Brain microvascular endothelial cell (primary cell): Measurements from ENCODE around the gene DOK3.
A peak's percentile ranks its signal among the peaks of the same experiment; 100 is the strongest.

Experiments
- DNase-seq: peaks from one replicate; pipeline ENCODE4 v3.0.0-alpha.2; 2020
- H3K27ac ChIP-seq: fragments of 250-450 bp; sonication (Bioruptor Pico); 2 replicates; pipeline ENCODE4 v1.5.1; 2020; ENCODE audit warnings: mild to moderate bottlenecking, moderate library complexity
- H3K27me3 ChIP-seq: fragments of 250-450 bp; sonication (Bioruptor Pico); replicated peaks from 2 replicates; pipeline ENCODE4 v1.5.1; 2020; ENCODE audit warnings: mild to moderate bottlenecking
- H3K36me3 ChIP-seq: fragments of 250-450 bp; sonication (Bioruptor Pico); replicated peaks from 2 replicates; pipeline ENCODE4 v1.5.1; 2020; ENCODE audit warnings: mild to moderate bottlenecking
- H3K4me3 ChIP-seq: 2 replicates; pipeline ENCODE4 v1.5.1; 2011; ENCODE audit warnings: low read depth, mild to moderate bottlenecking, control low read depth, low read length, moderate library complexity
- in situ Hi-C: cut with HindIII; loops from 2 replicates; pipeline ENCODE4 v1.10.0; 2017; ENCODE audit warnings: low sequenced_read_pairs, low pct_ligation_motif_present
- TF ChIP-seq, protein P1 (sequence below): IDR thresholded peaks from 2 replicates; pipeline ENCODE4 v1.5.1; 2011; ENCODE audit warnings: low read depth, mild to moderate bottlenecking, moderate library complexity, low read length, control low read depth, inconsistent platforms; ENCODE audit errors: missing control alignments

DOK3 gene

GRCh38 chr5:177501874-177502678 is 7.5 kb downstream of the DOK3 start:
- H3K27me3 ChIP-seq = no peaks in the 10 kb centered on the region
- no peak overlapping the region for H3K27ac ChIP-seq
- no peak for DNase-seq
- TF ChIP-seq, protein P1, sequence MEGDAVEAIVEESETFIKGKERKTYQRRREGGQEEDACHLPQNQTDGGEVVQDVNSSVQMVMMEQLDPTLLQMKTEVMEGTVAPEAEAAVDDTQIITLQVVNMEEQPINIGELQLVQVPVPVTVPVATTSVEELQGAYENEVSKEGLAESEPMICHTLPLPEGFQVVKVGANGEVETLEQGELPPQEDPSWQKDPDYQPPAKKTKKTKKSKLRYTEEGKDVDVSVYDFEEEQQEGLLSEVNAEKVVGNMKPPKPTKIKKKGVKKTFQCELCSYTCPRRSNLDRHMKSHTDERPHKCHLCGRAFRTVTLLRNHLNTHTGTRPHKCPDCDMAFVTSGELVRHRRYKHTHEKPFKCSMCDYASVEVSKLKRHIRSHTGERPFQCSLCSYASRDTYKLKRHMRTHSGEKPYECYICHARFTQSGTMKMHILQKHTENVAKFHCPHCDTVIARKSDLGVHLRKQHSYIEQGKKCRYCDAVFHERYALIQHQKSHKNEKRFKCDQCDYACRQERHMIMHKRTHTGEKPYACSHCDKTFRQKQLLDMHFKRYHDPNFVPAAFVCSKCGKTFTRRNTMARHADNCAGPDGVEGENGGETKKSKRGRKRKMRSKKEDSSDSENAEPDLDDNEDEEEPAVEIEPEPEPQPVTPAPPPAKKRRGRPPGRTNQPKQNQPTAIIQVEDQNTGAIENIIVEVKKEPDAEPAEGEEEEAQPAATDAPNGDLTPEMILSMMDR = no peak
- H3K36me3 ChIP-seq = no peaks in the 10 kb centered on the region
- H3K4me3 ChIP-seq = no peak overlapping the region
- in situ Hi-C loops = no loop called here

DNA sequence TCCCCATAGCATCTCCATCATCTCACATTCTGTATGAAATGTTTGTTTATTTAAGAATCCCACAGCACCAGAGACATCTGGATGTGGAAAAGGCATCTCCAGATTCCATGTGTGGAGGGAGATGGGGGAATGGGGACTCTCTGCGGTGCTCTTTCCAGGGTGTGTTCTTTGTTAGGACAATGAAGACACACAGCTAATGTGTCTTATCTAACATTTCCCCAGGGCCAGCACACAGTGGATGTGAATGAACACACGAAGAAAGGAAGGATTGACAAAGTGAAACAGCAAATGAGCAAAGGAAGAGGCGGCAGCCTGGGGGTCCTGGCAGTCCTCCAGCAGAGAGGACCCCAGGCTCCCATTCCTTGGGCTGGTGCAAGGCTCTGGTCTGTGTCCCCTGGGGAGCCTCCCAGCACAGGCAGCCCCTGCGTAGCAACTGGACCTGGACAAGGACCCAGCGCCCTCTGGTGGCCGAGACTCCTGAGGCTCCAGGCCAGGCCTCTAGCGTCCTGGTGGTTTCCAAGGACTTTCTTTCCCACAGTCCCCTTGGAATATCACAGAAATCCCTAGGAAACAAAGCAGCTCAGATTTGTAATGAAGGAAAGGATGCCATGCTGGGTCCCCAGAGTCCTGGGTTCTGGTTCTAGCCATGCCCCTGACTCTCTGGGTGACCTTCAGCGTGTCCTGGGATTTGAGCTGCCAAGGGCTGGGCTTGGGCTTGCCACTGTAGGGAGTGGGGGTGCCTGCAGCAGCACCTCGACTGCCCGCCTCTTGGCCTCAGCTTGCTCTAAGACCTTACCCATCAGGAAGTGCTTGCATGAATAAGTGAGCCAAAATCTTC is 8.7 kb downstream of the DOK3 start:
- H3K4me3 ChIP-seq = no peak overlapping the region
- peaks cover 1% of the 10 kb centered on the region for H3K36me3 ChIP-seq
- peak; percentile 86 for DNase-seq
- TF ChIP-seq, protein P1 = peak; percentile 98
- H3K27ac ChIP-seq = peak overlapping the region; percentile 9
- in situ Hi-C loops = no loop called here
- no peaks in the 10 kb centered on the region for H3K27me3 ChIP-seq

GRCh38 chr5:177499842-177500241 is 9.8 kb downstream of the DOK3 start:
- H3K4me3 ChIP-seq = no peak overlapping the region
- H3K27ac ChIP-seq = no peak overlapping the region
- H3K27me3 ChIP-seq = no peaks in the 10 kb centered on the region
- no peak for DNase-seq
- TF ChIP-seq, protein P1 = no peak
- peaks cover 7% of the 10 kb centered on the region for H3K36me3 ChIP-seq
- in situ Hi-C loops = no loop called here

GRCh38 chr5:177498013-177498787 is 11.4 kb downstream of the DOK3 start:
- no peak for DNase-seq
- TF ChIP-seq, protein P1 = no peak
- H3K36me3 ChIP-seq = peaks cover 18% of the 10 kb centered on the region

GRCh38 chr5:177497292-177498012 is 12.2 kb downstream of the DOK3 start, which contains the start of gene PDLIM7:
TSS of gene PDLIM7 (minus strand) at chr5:177497604. CDS start at chr5:177496512, 1,092 bp downstream.
- no peaks in the 10 kb centered on the region for H3K27me3 ChIP-seq
- DNase-seq = peak; percentile 92
- H3K4me3 ChIP-seq = peak within 1 kb of the TSS; percentile 81
- in situ Hi-C loops = no loop called here
- peak within 1 kb of the TSS; percentile 97 for H3K27ac ChIP-seq
- peaks cover 25% of the 10 kb centered on the region for H3K36me3 ChIP-seq
- TF ChIP-seq, protein P1 = peak; percentile 18

More at GRCh38 chr5:177498013-177498787, 11.4 kb downstream of the DOK3 start:
- Histone ChIP-seq H3K27me3 (no peaks in the 10 kb centered on the region), H3K27ac (peak overlapping the region; percentile 97), H3K4me3 (peak overlapping the region; percentile 62)
- in situ Hi-C loops = no loop called here
